ENCODE measurements around the gene DPEP1.

Gene DPEP1

GRCh38 chr16:89573826-89574680 is 39.4 kb upstream of the DPEP1 start:
- Mint-ChIP-seq H3K9me3 (no peaks in the 10 kb centered on the region), H3K27me3 (peaks cover 29% of the 10 kb centered on the region), H3K36me3 (ENCODE audit: low read depth) (peaks cover 3% of the 10 kb centered on the region), H3K4me1 (ENCODE audit: low read depth) (peaks cover 11% of the 10 kb centered on the region), H3K27ac (no peak overlapping the region), H3K4me3 (peak overlapping the region; percentile 18)
- no peak for DNase-seq

GRCh38 chr16:89574681-89575246 is 38.7 kb upstream of the DPEP1 start:
- DNase-seq, result peak; percentile 77
- Mint-ChIP-seq H3K27ac (peak overlapping the region; percentile 57), H3K4me3 (peak overlapping the region; percentile 48), H3K27me3 (peaks cover 29% of the 10 kb centered on the region), H3K4me1 (ENCODE audit: low read depth) (peaks cover 11% of the 10 kb centered on the region), H3K9me3 (no peaks in the 10 kb centered on the region), H3K36me3 (ENCODE audit: low read depth) (peaks cover 3% of the 10 kb centered on the region)

- Mint-ChIP-seq H3K4me1 (ENCODE audit: low read depth) (peaks cover 11% of the 10 kb centered on the region), H3K36me3 (ENCODE audit: low read depth) (peaks cover 3% of the 10 kb centered on the region), H3K4me3 (peak within 1 kb of the TSS; percentile 48), H3K27ac (peak within 1 kb of the TSS; percentile 57), H3K27me3 (peaks cover 29% of the 10 kb centered on the region), H3K9me3 (no peaks in the 10 kb centered on the region)
- peak; percentile 62 for DNase-seq
Measured at GRCh38 chr16:89575247-89576152, 37.9 kb upstream of the DPEP1 start, which contains the start of gene CPNE7. CPNE7 (plus strand) TSS chr16:89575758; CDS start chr16:89575898, 140 bp downstream.

DNA sequence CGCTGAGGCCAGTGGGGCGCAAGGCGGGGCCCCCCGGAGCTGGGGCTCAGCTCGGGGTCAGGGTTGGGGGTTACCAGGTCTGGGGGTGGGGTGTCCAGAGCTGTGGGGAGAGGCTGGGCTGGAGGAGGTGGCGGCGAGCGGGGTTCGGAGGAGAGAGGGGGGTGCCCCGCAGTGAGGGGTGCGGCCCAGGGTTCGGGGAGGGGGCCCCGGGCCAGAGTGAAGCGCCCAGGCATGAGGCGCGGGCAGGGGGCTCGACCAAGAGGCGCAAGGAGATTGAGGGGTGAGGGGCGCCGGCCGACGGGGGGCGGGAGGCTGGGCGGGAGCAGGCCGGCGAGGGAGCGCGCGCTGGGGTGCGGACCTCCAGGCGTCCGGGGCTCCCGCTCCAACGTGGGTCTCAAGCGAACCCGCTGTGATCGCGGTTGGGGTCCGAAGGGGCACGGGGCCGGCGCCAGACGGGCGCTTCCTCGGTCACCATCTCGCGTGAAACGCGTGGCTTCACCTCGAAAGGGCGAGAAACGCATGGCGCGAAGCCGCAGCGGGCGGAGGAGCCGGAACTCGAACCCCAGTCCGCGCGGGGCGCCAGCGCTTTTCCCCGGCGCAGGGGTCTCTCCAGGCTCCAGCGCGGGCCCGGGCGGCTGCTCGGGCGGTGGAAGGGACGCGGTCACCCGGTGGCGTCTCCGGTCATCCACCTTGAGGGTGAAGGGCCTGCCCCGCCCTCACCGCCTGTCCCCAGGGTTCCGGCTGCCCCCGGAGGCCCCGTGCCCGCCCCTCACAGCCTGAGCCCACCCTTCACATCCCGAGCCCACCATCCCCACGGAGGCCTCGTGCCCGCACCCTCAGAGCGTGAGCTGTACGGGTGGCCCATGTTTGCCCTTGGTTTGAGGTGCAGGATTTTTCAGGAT is 37.0 kb upstream of the DPEP1 start:
- peaks cover 3% of the 10 kb centered on the region for H3K36me3 Mint-ChIP-seq (ENCODE audit: low read depth)
- H3K27me3 Mint-ChIP-seq, result peaks cover 29% of the 10 kb centered on the region
- H3K4me1 Mint-ChIP-seq (ENCODE audit: low read depth), result peaks cover 11% of the 10 kb centered on the region
- no peak overlapping the region for H3K27ac Mint-ChIP-seq
- H3K4me3 Mint-ChIP-seq, result peak overlapping the region; percentile 29
- no peaks in the 10 kb centered on the region for H3K9me3 Mint-ChIP-seq
- no peak for DNase-seq

DNA sequence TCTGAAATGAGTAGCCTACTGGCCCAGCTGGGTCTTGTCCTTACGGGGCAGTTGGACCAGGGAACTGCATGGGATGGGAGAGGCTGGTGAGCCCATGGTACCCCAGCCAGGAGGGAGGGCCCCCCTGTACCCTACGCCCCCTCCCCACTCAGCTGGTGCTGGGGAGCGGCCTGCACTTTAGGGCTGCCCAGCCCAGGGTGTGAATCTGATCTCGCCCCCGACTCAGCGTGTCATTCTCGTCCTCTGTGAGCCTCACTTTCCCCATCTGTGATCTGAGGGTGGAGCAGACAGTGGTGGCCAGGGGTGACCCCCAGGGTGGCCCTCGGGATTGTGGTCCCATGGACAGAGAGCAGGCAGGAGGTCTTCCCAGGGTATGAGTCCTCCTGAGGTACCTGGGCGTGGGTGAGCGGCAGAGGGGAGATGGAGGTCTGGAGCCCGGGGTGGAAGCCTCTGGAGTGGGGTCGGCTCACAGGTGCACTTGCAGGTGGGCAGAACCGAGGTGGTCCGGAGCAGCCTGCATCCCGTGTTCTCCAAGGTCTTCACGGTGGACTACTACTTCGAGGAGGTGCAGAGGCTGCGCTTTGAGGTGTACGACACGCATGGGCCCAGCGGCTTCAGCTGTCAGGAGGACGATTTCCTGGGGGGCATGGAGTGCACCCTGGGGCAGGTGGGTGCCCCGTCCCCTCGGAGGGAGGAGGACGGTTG is 36.2 kb upstream of the DPEP1 start:
- Mint-ChIP-seq H3K27ac (peak overlapping the region; percentile 55), H3K4me1 (ENCODE audit: low read depth) (peaks cover 7% of the 10 kb centered on the region), H3K27me3 (peaks cover 23% of the 10 kb centered on the region), H3K36me3 (ENCODE audit: low read depth) (peaks cover 3% of the 10 kb centered on the region), H3K9me3 (no peaks in the 10 kb centered on the region), H3K4me3 (peak overlapping the region; percentile 29)
- DNase-seq, result no peak

- peaks cover 2% of the 10 kb centered on the region for H3K4me1 Mint-ChIP-seq (ENCODE audit: low read depth)
- H3K4me3 Mint-ChIP-seq, result no peak overlapping the region
- peaks cover 3% of the 10 kb centered on the region for H3K36me3 Mint-ChIP-seq (ENCODE audit: low read depth)
- no peak for DNase-seq
- peaks cover 6% of the 10 kb centered on the region for H3K27me3 Mint-ChIP-seq
- H3K27ac Mint-ChIP-seq, result no peak overlapping the region
- H3K9me3 Mint-ChIP-seq, result no peaks in the 10 kb centered on the region
Measured at GRCh38 chr16:89579351-89579750, 34.1 kb upstream of the DPEP1 start.

GRCh38 chr16:89581045-89581695 is 32.3 kb upstream of the DPEP1 start:
- no peak for DNase-seq
- peaks cover 6% of the 10 kb centered on the region for H3K27me3 Mint-ChIP-seq
- H3K9me3 Mint-ChIP-seq, result no peaks in the 10 kb centered on the region
- peaks cover 3% of the 10 kb centered on the region for H3K36me3 Mint-ChIP-seq (ENCODE audit: low read depth)
- H3K4me3 Mint-ChIP-seq, result no peak overlapping the region
- H3K27ac Mint-ChIP-seq, result no peak overlapping the region
- no peaks in the 10 kb centered on the region for H3K4me1 Mint-ChIP-seq (ENCODE audit: low read depth)

- DNase-seq, result no peak
- Mint-ChIP-seq H3K4me1 (ENCODE audit: low read depth) (no peaks in the 10 kb centered on the region), H3K27ac (no peak overlapping the region), H3K9me3 (no peaks in the 10 kb centered on the region), H3K27me3 (peaks cover 6% of the 10 kb centered on the region), H3K4me3 (no peak overlapping the region), H3K36me3 (ENCODE audit: low read depth) (peaks cover 6% of the 10 kb centered on the region)
Measured at GRCh38 chr16:89581861-89582563, 31.4 kb upstream of the DPEP1 start.

DNA sequence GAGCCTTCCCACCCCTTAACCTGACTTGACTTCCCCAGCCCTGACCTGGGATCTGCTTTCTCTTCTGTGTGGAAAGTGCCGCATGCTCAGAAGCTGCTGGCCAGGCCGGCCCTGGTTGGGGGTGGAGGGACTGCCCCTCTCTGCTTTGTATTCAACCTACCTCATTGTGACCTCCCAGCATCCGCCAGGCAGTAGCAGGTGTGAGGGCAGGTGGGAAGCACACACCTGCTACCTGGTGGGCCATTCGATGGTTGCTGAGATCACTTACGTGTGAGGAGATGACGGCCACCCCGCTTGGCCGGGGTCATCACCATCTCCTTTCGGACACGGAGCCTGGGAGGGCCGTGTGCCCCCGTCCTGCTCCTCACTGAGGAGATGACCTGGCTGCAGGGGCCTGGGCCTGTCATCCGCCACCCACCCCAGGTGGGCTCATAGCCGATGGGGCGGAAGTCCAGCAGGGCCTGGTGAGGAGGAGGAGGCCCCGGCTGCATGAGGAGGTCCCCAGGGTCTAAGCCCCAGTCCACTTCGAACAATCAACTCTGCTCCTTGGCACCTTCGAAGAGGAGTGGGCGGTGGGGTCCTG is 30.7 kb upstream of the DPEP1 start:
- Mint-ChIP-seq H3K4me1 (ENCODE audit: low read depth) (no peaks in the 10 kb centered on the region), H3K9me3 (no peaks in the 10 kb centered on the region), H3K27me3 (no peaks in the 10 kb centered on the region), H3K4me3 (no peak overlapping the region), H3K27ac (no peak overlapping the region), H3K36me3 (ENCODE audit: low read depth) (peaks cover 6% of the 10 kb centered on the region)
- no peak for DNase-seq

GRCh38 chr16:89583197-89583894 is 30.1 kb upstream of the DPEP1 start:
- Mint-ChIP-seq H3K4me1 (ENCODE audit: low read depth) (no peaks in the 10 kb centered on the region), H3K9me3 (no peaks in the 10 kb centered on the region), H3K36me3 (ENCODE audit: low read depth) (peaks cover 4% of the 10 kb centered on the region), H3K27me3 (no peaks in the 10 kb centered on the region), H3K27ac (no peak overlapping the region), H3K4me3 (no peak overlapping the region)
- no peak for DNase-seq

DNA sequence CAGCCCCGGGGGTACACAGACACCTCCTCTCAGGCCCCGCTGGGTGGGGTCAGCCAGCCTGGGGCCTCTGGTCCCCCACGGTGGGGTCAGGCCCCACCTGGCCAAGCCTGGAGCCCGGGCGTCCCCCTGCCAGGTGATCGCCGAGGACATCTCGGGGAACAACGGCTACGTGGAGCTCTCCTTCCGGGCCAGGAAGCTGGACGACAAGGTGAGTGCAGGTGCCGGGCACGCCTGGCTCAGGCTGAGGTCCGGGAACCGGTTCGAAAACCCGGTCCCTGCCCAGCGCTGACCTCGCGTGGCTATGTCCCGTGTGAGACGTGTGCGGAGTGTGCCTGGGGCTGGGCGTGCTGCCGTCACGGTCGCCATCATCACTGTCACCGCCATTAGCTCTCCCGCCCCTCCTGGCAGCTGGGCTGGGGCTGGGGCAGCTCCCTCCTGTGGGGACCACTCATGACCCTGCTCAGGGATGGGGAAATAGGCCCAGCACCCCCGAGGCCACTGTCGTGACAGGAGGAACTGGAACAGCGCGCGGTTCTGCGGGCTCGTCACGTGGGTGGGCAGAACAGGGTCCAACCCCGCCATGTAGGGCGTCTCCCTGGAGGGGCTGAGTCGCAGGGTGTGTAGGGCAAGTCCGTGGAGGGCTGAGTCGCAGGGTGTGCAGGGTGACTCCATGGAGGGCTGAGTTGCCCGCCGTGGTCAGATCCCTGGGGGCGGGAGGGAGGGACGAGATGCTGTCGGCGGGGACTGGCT is 29.4 kb upstream of the DPEP1 start:
- Mint-ChIP-seq H3K27me3 (no peaks in the 10 kb centered on the region), H3K9me3 (no peaks in the 10 kb centered on the region), H3K27ac (no peak overlapping the region), H3K4me1 (ENCODE audit: low read depth) (no peaks in the 10 kb centered on the region), H3K36me3 (ENCODE audit: low read depth) (peaks cover 3% of the 10 kb centered on the region), H3K4me3 (no peak overlapping the region)
- no peak for DNase-seq

Data from activated T-cell treated with anti-CD3 and anti-CD28 coated beads, Interleukin-2, amount 50 U/mL, for 24 hours (primary cell).